ENCODE data around the gene SLC2A4. TPM values are rescaled to one million over a fixed set of nuclear protein-coding genes. Genes with fewer than 3 reads are reported as not detected.
A peak's percentile ranks its signal among the peaks of the same experiment; 100 is the strongest.

The SLC2A4 gene
- total RNA-seq, 1 donor from 2014 or later = 0.37 TPM

- Mint-ChIP-seq H3K36me3 (ENCODE audit: low read depth) (peaks cover 66% of the 10 kb centered on the region), H3K4me1 (peaks cover 65% of the 10 kb centered on the region), H3K9me3 (no peaks in the 10 kb centered on the region), H3K27ac (no peak overlapping the region), H3K4me3 (peak overlapping the region; percentile 90), H3K27me3 (peaks cover 5% of the 10 kb centered on the region)
- intact Hi-C loops (cut with micrococcal nuclease) = no loop called here
- no peak for DNase-seq
These were observed 29.7 kb downstream of the SLC2A4 start for GRCh38 chr17:7311110-7311705.

GRCh38 chr17:7312432-7313087 lies 31.0 kb downstream of the SLC2A4 start:
- H3K4me3 Mint-ChIP-seq = peak overlapping the region; percentile 85
- DNase-seq = no peak
- H3K9me3 Mint-ChIP-seq = no peaks in the 10 kb centered on the region
- no peaks in the 10 kb centered on the region for H3K27me3 Mint-ChIP-seq
- H3K4me1 Mint-ChIP-seq = peaks cover 57% of the 10 kb centered on the region
- peaks cover 66% of the 10 kb centered on the region for H3K36me3 Mint-ChIP-seq (ENCODE audit: low read depth)
- intact Hi-C loops (cut with micrococcal nuclease) = no loop called here
- peak overlapping the region; percentile 83 for H3K27ac Mint-ChIP-seq

DNA sequence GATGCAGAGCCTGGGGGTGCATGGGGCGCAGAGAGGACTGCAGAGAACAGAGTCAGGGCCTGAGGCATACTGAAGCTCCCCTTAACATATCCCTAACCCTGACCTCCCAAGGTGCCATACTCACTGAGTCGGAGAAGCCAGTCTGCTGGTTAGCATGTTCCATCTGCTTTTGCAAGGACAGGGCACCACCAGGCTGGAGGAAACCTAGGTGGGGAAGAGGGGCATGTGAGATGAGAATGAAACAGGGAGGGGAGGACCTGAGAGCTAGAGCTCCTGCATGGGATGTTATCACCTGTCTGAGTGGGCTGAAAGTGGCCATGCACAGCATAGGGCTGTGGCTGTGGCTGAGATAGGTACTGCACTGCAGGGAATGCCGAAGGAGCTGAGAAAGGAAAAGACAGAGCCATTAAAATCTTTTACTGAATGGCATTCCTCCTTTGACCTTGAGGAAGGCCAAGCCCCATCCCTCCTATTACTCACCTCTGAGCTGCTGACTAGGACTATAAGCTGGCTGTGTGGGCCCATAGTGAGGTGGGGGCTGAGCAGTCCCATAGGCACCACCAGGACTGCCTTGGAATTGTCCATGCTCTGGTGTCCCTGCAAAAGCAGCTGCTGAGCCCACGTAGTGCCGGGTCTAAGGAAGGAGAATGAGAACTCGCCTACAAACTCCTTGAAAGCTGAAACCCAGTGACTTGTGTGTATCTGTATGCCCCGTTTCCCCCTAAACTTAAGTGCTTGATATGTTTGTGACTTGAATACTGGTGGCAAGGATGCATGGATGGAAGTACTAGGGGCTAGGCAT lies 31.8 kb downstream of the SLC2A4 start:
- DNase-seq = peak; percentile 69
- H3K4me1 Mint-ChIP-seq = peaks cover 57% of the 10 kb centered on the region
- H3K36me3 Mint-ChIP-seq (ENCODE audit: low read depth) = peaks cover 70% of the 10 kb centered on the region
- no peaks in the 10 kb centered on the region for H3K27me3 Mint-ChIP-seq
- H3K4me3 Mint-ChIP-seq = peak overlapping the region; percentile 85
- intact Hi-C loops (cut with micrococcal nuclease) = no loop called here
- peak overlapping the region; percentile 83 for H3K27ac Mint-ChIP-seq
- H3K9me3 Mint-ChIP-seq = no peaks in the 10 kb centered on the region

DNA sequence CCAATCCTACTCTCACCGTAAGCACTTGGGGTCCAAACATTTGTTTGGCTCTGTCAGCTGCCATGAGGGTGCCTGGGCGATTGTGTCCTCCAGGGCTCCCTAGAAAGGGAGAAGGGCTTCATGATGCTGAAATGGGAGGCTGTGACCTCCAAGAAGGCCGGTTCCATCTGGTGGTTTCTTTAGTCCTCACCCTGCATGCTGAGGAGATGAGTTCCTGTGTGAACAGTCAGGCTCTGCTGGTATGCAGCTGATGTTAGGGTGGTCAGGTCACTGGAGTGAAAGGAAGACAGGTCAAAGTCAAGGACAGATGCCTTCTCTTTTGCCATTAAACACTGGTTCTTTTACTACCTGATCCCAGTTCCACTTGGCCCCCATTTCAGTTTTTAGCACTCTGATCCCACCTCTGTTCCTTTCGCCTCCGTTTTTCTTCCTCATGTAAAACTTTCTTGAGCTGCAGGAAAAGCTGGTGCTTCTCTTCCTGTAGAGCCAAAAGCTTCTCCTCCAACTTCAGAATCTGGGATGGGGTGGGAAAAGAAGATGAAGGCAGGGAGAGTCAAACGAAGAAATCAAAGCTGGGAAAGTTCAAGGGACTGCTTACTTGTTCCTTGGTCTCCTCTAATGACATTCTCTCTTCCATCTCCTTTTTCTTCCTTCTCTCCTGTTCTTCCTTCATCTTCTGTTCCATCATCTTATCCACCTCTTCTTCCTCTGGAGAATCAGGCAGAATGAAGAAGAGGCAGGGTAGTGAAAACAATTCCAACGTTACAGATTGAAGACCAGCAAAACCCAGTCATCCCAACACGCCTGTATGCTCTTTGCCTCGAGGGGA lies 32.6 kb downstream of the SLC2A4 start:
- DNase-seq = peak; percentile 67
- Mint-ChIP-seq H3K9me3 (no peaks in the 10 kb centered on the region), H3K27ac (peak overlapping the region; percentile 83), H3K4me1 (peaks cover 53% of the 10 kb centered on the region), H3K4me3 (peak overlapping the region; percentile 85), H3K27me3 (no peaks in the 10 kb centered on the region), H3K36me3 (ENCODE audit: low read depth) (peaks cover 67% of the 10 kb centered on the region)
- intact Hi-C loops (cut with micrococcal nuclease) = loop anchor here (2.0 kb wide), 2 partner anchors 15 to 71 kb away; partner anchors contain the start of genes GABARAP and NEURL4

DNA sequence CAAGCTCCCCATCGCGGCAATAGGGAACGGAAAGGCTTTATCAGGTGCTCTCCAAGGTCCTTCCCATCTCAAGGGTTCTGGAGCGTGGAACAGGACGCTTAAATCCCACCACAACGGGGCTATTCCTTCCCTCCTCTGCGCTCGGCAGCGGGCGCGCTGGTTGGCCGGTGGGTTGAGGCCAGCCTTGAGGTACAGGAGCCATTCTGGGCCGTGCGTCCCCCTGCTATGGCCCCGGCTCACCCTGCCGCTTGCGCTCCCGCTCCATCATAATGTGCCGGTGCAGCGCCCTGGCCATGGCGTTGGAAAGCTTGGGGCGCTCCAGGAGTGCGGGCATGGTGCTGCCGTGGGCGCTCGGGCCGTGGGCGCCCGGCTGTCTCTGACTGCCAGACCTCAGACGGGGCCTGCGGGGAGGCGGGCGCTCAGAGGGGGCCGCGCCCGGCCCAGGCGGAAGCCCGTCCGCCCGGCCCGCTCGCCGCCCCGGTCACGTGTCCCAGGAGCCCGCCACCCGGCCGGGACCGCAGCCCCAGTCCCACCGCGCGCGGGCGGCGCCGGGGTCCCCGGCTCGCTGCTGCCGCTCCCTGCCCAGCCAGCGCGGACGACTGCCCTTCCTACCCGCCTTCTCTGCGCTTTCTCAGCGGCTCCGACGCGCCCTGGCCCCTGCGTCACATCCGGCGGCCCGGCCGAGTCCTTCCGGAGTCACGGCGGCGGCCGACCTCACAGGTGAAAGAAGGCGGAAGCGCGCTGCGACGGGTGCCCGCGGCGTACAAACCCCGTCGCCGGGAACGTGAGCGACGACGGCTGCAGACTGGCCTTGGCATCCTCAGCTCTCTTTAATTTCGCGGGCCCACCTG lies 33.4 kb downstream of the SLC2A4 start, which contains the start of gene GPS2:
TSS of gene GPS2 (minus strand) at position 642 of the 851 bp plus-strand sequence. CDS start at position 334, 308 bp downstream.
- Mint-ChIP-seq H3K4me3 (peak within 1 kb of the TSS; percentile 85), H3K4me1 (peaks cover 45% of the 10 kb centered on the region)

GRCh38 chr17:7315570-7316235 lies 34.2 kb downstream of the SLC2A4 start:
- peaks cover 51% of the 10 kb centered on the region for H3K36me3 Mint-ChIP-seq (ENCODE audit: low read depth)
- peak overlapping the region; percentile 96 for H3K27ac Mint-ChIP-seq
- H3K4me1 Mint-ChIP-seq = peaks cover 37% of the 10 kb centered on the region
- no peaks in the 10 kb centered on the region for H3K9me3 Mint-ChIP-seq
- DNase-seq = no peak
- H3K27me3 Mint-ChIP-seq = no peaks in the 10 kb centered on the region
- intact Hi-C loops (cut with micrococcal nuclease) = loop anchor here (2.0 kb wide), 2 partner anchors 13 to 73 kb away; partner anchors contain the start of genes GABARAP and NEURL4
- peak overlapping the region; percentile 85 for H3K4me3 Mint-ChIP-seq

More for the DNA sequence above, 33.4 kb downstream of the SLC2A4 start, which contains the start of gene GPS2:
- peak within 1 kb of the TSS; percentile 96 for H3K27ac Mint-ChIP-seq
- intact Hi-C loops (cut with micrococcal nuclease) = loop anchor here (2.0 kb wide), 2 partner anchors 14 to 72 kb away; partner anchors contain the start of genes GABARAP and NEURL4
- DNase-seq = peak; percentile 99
- H3K36me3 Mint-ChIP-seq (ENCODE audit: low read depth) = peaks cover 58% of the 10 kb centered on the region
- H3K27me3 Mint-ChIP-seq = no peaks in the 10 kb centered on the region
- H3K9me3 Mint-ChIP-seq = no peaks in the 10 kb centered on the region

DNA sequence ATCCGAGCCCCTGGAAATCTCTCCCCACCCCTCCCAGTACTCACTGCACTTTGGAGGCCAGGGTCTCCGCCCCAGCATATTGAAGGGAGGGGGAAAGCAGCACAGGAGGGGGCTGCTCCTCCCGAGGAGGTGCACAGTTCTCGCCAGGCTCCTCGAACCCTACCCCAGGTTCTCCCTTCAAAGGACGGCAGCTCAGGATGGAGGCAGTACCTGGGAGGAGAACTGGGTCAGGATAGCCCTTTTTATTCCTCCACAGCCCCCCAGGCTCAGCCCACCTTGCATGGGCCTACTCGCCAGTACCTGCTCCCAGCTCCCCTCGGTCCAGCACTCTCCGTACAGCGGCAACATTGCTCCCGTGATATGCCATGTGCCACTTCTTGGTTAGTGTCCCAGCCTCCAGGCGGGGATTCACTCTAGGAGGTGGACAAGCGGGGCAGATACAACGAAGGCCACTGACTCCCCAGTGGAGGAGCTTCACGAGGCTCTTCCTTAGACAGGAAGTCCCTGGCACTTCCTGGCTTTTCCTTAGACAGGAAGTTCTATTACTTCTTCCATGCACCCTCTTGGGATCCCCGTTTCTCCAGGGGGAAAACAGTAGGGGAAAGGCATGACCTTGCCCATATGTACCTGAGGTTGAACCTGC lies 35.8 kb downstream of the SLC2A4 start:
- Mint-ChIP-seq H3K9me3 (no peaks in the 10 kb centered on the region), H3K27ac (peak overlapping the region; percentile 66), H3K36me3 (ENCODE audit: low read depth) (peaks cover 52% of the 10 kb centered on the region), H3K4me1 (peaks cover 28% of the 10 kb centered on the region), H3K4me3 (peak overlapping the region; percentile 65), H3K27me3 (no peaks in the 10 kb centered on the region)
- intact Hi-C loops (cut with micrococcal nuclease) = no loop called here
- peak; percentile 57 for DNase-seq

- H3K36me3 Mint-ChIP-seq (ENCODE audit: low read depth) = peaks cover 48% of the 10 kb centered on the region
These were observed 36.8 kb downstream of the SLC2A4 start for GRCh38 chr17:7318121-7318860.

DNA sequence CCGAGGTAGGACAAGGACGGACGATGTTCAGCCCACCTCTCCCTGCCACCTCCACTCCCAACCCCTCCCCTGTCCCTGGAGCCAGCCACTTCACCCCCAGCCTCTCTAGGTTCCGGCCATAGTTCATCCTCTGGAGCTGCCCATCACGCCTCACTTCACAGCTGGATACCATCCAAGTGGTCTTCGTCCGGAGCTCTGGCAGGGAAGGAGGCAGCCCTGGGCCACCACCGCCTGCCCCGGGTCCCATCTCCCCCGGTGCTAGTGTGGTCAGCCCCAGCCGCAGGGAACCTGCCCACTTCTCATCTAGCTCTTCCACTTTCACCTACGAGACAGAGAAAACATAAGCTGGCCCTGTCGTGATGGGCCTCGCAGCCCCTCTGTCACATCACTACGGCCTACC lies 39.9 kb downstream of the SLC2A4 start:
- intact Hi-C loops (cut with micrococcal nuclease) = no loop called here
- H3K4me1 Mint-ChIP-seq = peaks cover 4% of the 10 kb centered on the region
- H3K27ac Mint-ChIP-seq = no peak overlapping the region
- DNase-seq = no peak
- H3K36me3 Mint-ChIP-seq (ENCODE audit: low read depth) = peaks cover 45% of the 10 kb centered on the region
- no peak overlapping the region for H3K4me3 Mint-ChIP-seq
- no peaks in the 10 kb centered on the region for H3K27me3 Mint-ChIP-seq
- H3K9me3 Mint-ChIP-seq = no peaks in the 10 kb centered on the region

More at GRCh38 chr17:7318121-7318860, 36.8 kb downstream of the SLC2A4 start:
- intact Hi-C loops (cut with micrococcal nuclease) = no loop called here
- Mint-ChIP-seq H3K27ac (no peak overlapping the region), H3K27me3 (no peaks in the 10 kb centered on the region), H3K4me3 (no peak overlapping the region), H3K9me3 (no peaks in the 10 kb centered on the region), H3K4me1 (peaks cover 18% of the 10 kb centered on the region)
- peak; percentile 52 for DNase-seq

GRCh38 chr17:7322520-7323194 lies 41.1 kb downstream of the SLC2A4 start:
- peaks cover 41% of the 10 kb centered on the region for H3K36me3 Mint-ChIP-seq (ENCODE audit: low read depth)
- intact Hi-C loops (cut with micrococcal nuclease) = no loop called here
- H3K9me3 Mint-ChIP-seq = no peaks in the 10 kb centered on the region
- peaks cover 8% of the 10 kb centered on the region for H3K4me1 Mint-ChIP-seq
- H3K27ac Mint-ChIP-seq = no peak overlapping the region
- no peak for DNase-seq
- H3K4me3 Mint-ChIP-seq = no peak overlapping the region
- no peaks in the 10 kb centered on the region for H3K27me3 Mint-ChIP-seq
